AG08396 (cell line): ENCODE results near the gene TM7SF3.
"Not testable (repeated sequence)": the region's sequence is repeated elsewhere in the genome, so short reads cannot be mapped to it uniquely, and the experiment has no call there.

ENCODE experiments used
- DNase-seq: peaks from one replicate; pipeline ENCODE4 v3.0.0; 2012; ENCODE audit warnings: low spot score, mixed read lengths

The TM7SF3 gene

GRCh38 chr12:27014085-27014858 lies at the start of gene TM7SF3:
Gene TM7SF3, minus strand, starts transcription at chr12:27014384. Its CDS starts 216 bp downstream, at chr12:27014168.
- peak; percentile 96 for DNase-seq

GRCh38 chr12:27063250-27063851 lies 49.2 kb upstream of the TM7SF3 start:
- no peak for DNase-seq

- no peak for DNase-seq
Measured at GRCh38 chr12:27061317-27061716, 47.1 kb upstream of the TM7SF3 start.

GRCh38 chr12:27060740-27061139 lies 46.6 kb upstream of the TM7SF3 start:
- DNase-seq = no peak

GRCh38 chr12:27057543-27057942 lies 43.4 kb upstream of the TM7SF3 start:
- no peak for DNase-seq

GRCh38 chr12:27055966-27056365 lies 41.8 kb upstream of the TM7SF3 start:
- no peak for DNase-seq

- DNase-seq = no peak
Measured at GRCh38 chr12:27052742-27053141, 38.6 kb upstream of the TM7SF3 start.

- no peak for DNase-seq
Measured at GRCh38 chr12:27052176-27052575, 38.0 kb upstream of the TM7SF3 start.

- no peak for DNase-seq
Measured at GRCh38 chr12:27048822-27049752, 34.9 kb upstream of the TM7SF3 start.

- not testable (repeated sequence) for DNase-seq
Measured at GRCh38 chr12:27042018-27042417, 27.8 kb upstream of the TM7SF3 start.

GRCh38 chr12:27040637-27041036 lies 26.5 kb upstream of the TM7SF3 start:
- DNase-seq = not testable (repeated sequence)

- no peak for DNase-seq
Measured at GRCh38 chr12:27034607-27035293, 20.6 kb upstream of the TM7SF3 start.

GRCh38 chr12:27032679-27033078 lies 18.5 kb upstream of the TM7SF3 start:
- DNase-seq = no peak

- DNase-seq = peak; percentile 10
Measured at GRCh38 chr12:27031531-27031930, 17.3 kb upstream of the TM7SF3 start.

- no peak for DNase-seq
Measured at GRCh38 chr12:27026257-27026656, 12.1 kb upstream of the TM7SF3 start.

- no peak for DNase-seq
Measured at GRCh38 chr12:27025116-27025515, 10.9 kb upstream of the TM7SF3 start.

GRCh38 chr12:27024291-27024690 lies 10.1 kb upstream of the TM7SF3 start:
- no peak for DNase-seq

GRCh38 chr12:27020761-27021160 lies 6.6 kb upstream of the TM7SF3 start:
- DNase-seq = no peak

- DNase-seq = no peak
Measured at GRCh38 chr12:27018037-27018436, 3.9 kb upstream of the TM7SF3 start.

- DNase-seq = not testable (repeated sequence)
Measured at GRCh38 chr12:27017163-27017823, 3.1 kb upstream of the TM7SF3 start.

GRCh38 chr12:27015730-27016076 lies 1.5 kb upstream of the TM7SF3 start:
- DNase-seq = peak; percentile 30
